ENCODE results near the gene MAP4K3.

- TF ChIP-seq, protein P1, sequence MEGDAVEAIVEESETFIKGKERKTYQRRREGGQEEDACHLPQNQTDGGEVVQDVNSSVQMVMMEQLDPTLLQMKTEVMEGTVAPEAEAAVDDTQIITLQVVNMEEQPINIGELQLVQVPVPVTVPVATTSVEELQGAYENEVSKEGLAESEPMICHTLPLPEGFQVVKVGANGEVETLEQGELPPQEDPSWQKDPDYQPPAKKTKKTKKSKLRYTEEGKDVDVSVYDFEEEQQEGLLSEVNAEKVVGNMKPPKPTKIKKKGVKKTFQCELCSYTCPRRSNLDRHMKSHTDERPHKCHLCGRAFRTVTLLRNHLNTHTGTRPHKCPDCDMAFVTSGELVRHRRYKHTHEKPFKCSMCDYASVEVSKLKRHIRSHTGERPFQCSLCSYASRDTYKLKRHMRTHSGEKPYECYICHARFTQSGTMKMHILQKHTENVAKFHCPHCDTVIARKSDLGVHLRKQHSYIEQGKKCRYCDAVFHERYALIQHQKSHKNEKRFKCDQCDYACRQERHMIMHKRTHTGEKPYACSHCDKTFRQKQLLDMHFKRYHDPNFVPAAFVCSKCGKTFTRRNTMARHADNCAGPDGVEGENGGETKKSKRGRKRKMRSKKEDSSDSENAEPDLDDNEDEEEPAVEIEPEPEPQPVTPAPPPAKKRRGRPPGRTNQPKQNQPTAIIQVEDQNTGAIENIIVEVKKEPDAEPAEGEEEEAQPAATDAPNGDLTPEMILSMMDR (IDR thresholded peaks at IDR 0.05) = no peak
- no peak for TF ChIP-seq EZH2 (IDR thresholded peaks at IDR 0.05; ENCODE audit: borderline replicate concordance, insufficient read depth, low read depth, low read length, poor library complexity, severe bottlenecking)
Measured at GRCh38 chr2:39265315-39265714, 171.8 kb downstream of the MAP4K3 start.

Measured in B cell (primary cell).